ENCODE results near the gene SRBD1.
A peak's percentile ranks its signal among the peaks of the same experiment; 100 is the strongest.

DNA sequence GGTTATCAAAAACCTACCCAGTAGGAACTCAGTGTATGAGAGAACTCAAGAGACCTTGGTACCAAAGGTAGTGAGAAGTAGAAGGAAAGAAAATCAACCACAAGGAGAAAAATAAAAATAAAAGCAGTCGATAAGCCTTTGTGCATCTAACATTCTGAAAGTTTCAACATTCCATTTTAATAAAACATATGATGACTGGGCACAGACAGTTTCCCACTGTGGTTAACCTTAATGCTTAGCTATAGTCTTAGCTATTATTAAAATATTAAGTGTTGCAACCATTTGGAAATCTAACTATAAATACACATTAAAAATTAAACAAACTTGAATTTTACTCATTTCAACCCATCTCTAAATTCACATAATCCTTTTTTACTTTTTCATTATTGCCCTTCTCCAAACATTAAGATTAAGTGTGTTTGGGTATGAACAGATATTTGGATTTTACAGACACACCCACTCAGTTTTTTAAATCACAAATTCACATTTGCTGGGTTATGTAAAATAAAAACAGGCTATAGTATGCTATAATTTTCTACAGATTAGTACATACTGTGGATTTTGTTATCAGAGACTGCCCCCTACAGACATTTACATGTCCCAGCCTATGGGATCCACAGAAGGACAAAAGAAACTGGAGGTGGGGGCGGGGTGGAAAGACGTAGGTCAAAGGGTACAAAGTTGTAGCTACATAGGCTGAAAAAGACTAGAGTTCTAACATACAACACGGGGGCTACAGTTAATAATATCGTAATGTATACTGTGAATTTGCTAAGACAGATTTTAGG, 32.8 kb downstream of the SRBD1 start:
- TF ChIP-seq, protein P1, sequence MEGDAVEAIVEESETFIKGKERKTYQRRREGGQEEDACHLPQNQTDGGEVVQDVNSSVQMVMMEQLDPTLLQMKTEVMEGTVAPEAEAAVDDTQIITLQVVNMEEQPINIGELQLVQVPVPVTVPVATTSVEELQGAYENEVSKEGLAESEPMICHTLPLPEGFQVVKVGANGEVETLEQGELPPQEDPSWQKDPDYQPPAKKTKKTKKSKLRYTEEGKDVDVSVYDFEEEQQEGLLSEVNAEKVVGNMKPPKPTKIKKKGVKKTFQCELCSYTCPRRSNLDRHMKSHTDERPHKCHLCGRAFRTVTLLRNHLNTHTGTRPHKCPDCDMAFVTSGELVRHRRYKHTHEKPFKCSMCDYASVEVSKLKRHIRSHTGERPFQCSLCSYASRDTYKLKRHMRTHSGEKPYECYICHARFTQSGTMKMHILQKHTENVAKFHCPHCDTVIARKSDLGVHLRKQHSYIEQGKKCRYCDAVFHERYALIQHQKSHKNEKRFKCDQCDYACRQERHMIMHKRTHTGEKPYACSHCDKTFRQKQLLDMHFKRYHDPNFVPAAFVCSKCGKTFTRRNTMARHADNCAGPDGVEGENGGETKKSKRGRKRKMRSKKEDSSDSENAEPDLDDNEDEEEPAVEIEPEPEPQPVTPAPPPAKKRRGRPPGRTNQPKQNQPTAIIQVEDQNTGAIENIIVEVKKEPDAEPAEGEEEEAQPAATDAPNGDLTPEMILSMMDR (conservative IDR thresholded peaks at IDR 0.05; ENCODE audit: low read depth, low read length) = peak; percentile 65
- TF ChIP-seq EZH2 (IDR thresholded peaks at IDR 0.05; ENCODE audit: low read length, unreplicated experiment) (no peak), EZH2phosphoT487 (IDR thresholded peaks at IDR 0.05; ENCODE audit: borderline replicate concordance, low read length) (no peak)

Measured in PC-3 (cell line).